ENCODE results near the gene ARFRP1.
"Not testable (repeated sequence)": the region's sequence is repeated elsewhere in the genome, so short reads cannot be mapped to it uniquely, and the experiment has no call there.

ARFRP1 gene

DNA sequence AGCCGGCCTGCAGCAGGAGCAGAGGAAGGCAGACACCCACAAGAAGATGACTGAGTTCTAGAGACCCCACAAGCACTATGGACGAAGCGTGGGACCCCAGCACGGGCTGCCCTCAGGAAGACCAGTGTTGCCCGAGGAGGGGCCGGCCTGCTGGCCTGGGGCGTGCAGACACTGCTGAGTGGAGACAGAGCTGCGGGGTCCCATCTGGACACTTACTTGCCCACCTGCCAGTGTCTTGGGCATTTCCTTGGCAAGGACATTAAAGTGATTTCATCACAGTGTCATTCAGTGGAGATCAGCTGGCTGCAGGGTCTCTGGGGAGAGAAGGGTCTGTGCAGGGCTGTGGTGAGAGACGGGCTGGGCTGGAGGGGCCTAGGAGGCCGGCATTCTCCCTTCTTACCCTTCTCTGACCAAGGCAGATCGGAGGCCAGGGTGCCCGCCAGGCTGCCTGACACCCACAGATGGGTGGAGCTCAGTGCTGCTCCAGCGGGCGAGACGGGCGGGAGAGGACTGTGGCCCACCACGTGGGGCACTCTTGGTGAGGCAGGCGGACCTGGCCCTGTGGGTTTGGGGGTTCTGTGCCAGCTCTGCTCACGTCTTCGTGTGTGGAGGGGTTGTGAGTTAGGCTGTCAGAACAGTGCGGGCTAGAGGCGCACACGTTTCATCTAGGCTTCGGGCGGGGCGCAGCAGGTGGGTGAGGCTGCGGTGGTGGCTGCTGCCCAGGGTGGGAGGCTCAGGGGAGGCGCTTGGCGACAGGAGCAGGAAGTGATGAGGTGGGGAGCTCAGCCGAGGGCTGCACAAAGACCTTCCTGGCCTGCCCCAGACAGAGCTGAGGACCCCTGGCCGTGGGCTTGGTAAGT, 28.3 kb upstream of the ARFRP1 start, which contains the start of gene LIME1:
TSS of gene LIME1 (plus strand) at position 806 of the 860 bp plus-strand sequence. CDS start 886 bp downstream, outside the sequence.
- FAIRE-seq (peak; percentile 74), DNase-seq (ENCODE audit: insufficient read length) (peak; percentile 68)

DNA sequence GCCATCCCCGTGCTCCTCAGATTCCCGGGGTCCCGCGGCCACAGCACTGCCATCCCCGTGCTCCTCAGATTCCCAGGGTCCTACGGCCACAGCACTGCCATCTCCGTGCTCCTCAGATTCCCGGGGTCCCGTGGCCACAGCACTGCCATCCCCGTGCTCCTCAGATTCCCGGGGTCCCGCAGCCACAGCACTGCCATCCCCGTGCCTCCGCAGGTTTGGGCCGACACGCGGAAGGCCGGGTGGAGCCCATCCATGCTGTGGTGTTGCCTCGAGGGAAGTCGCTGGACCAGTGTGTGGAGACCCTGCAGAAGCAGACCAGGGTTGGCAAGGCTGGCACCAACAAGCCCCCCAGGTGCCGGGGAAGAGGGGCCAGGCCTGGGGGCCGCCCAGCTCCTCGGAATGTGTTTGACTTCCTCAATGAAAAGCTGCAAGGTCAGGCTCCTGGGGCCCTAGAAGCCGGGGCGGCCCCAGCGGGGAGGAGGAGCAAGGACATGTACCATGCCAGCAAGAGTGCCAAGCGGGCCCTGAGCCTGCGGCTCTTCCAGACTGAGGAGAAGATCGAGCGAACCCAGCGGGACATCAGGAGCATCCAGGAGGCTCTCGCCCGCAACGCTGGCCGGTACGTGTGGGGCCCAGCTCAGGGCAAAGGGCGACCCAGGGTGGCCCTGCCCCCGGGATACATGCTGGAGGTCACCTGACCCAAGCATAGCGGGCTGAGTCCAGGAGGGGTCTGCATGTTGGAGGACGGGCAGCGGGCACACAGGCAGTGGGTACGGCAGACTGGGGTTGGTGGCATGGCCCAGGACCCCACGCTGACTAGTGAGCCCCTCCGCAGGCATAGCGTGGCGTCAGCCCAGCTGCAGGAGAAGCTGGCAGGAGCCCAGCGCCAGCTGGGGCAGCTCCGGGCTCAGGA, 27.4 kb upstream of the ARFRP1 start:
- FAIRE-seq (no peak), DNase-seq (ENCODE audit: insufficient read length) (no peak)
- no peak for TF ChIP-seq POLR2A (IDR thresholded peaks at IDR 0.05; ENCODE audit: low read depth, low read length)
- no peak for TF ChIP-seq POLR2AphosphoS5 (IDR thresholded peaks at IDR 0.05; ENCODE audit: low read depth, low read length)
- TF ChIP-seq TAF1 (IDR thresholded peaks at IDR 0.05; ENCODE audit: borderline replicate concordance, low read depth, low read length), result no peak

More for the DNA sequence above, 28.3 kb upstream of the ARFRP1 start, which contains the start of gene LIME1:
- TF ChIP-seq POLR2A (IDR thresholded peaks at IDR 0.05; ENCODE audit: low read depth, low read length), result peak; percentile 48; the same call in 1 of the 2 replicates
- no peak for TF ChIP-seq TAF1 (IDR thresholded peaks at IDR 0.05; ENCODE audit: borderline replicate concordance, low read depth, low read length)
- TF ChIP-seq POLR2AphosphoS5 (IDR thresholded peaks at IDR 0.05; ENCODE audit: low read depth, low read length), result peak; percentile 15; the same call in 1 of the 2 replicates

- no peak for DNase-seq (ENCODE audit: insufficient read length)
- no peak for TF ChIP-seq POLR2A (IDR thresholded peaks at IDR 0.05; ENCODE audit: low read depth, low read length)
- no peak for TF ChIP-seq POLR2AphosphoS5 (IDR thresholded peaks at IDR 0.05; ENCODE audit: low read depth, low read length)
- no peak for TF ChIP-seq TAF1 (IDR thresholded peaks at IDR 0.05; ENCODE audit: borderline replicate concordance, low read depth, low read length)
- FAIRE-seq, result no peak
Measured at GRCh38 chr20:63734111-63734945, 26.6 kb upstream of the ARFRP1 start.

DNA sequence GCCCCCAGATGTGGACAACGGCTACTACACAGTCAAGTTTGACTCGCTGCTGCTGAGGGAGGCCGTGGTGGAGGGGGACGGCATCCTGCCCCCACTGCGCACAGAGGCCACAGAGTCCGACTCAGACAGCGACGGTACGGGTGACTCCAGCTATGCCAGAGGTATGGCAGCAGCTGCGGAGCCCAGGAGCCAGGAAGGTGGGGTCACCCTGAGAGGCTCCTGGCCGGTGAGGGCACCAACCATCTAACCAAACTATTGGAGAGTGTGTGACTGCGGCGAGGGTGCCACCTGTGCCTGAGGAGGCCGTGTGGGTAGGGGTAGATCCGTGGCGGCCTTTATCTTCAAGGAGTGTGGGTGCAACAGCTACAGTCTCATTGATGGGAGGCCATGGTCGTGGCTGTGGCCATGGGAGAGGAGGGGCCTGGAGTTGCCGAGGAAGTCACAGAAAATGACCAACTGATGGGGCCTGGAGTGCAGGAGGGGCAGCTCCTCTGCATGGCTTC, 25.9 kb upstream of the ARFRP1 start:
- FAIRE-seq (no peak), DNase-seq (ENCODE audit: insufficient read length) (no peak)
- TF ChIP-seq TAF1 (IDR thresholded peaks at IDR 0.05; ENCODE audit: borderline replicate concordance, low read depth, low read length), result no peak
- no peak for TF ChIP-seq POLR2AphosphoS5 (IDR thresholded peaks at IDR 0.05; ENCODE audit: low read depth, low read length)
- TF ChIP-seq POLR2A (IDR thresholded peaks at IDR 0.05; ENCODE audit: low read depth, low read length), result no peak

DNA sequence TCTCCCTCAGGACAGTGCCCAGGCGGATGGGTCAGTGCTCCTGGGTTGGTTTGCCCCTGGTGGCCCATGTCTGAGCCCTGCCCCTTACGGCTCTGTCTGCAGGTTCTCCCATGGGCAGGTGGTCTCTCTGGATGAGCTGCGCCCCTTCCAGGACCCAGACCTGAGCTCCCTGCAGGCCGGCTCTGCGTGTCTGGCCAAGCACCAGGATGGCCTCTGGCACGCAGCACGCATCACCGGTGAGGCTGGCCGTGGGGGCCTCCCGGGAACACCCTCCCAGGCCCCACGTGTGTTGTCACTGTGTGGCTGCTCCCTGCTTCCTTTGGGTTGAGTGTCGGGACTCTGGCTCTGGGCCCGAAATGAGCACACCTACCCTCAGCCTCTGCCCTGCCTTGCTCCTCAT, 25.3 kb upstream of the ARFRP1 start:
- no peak for FAIRE-seq
- DNase-seq (ENCODE audit: insufficient read length), result no peak
- TF ChIP-seq POLR2AphosphoS5 (IDR thresholded peaks at IDR 0.05; ENCODE audit: low read depth, low read length) (no peak), POLR2A (IDR thresholded peaks at IDR 0.05; ENCODE audit: low read depth, low read length) (no peak), TAF1 (IDR thresholded peaks at IDR 0.05; ENCODE audit: borderline replicate concordance, low read depth, low read length) (no peak)

GRCh38 chr20:63732118-63733095, 24.6 kb upstream of the ARFRP1 start:
- TF ChIP-seq POLR2AphosphoS5 (IDR thresholded peaks at IDR 0.05; ENCODE audit: low read depth, low read length) (0 out of 2 replicates have a peak, but pooled peaks have one; percentile 58), TAF1 (IDR thresholded peaks at IDR 0.05; ENCODE audit: borderline replicate concordance, low read depth, low read length) (no peak), POLR2A (IDR thresholded peaks at IDR 0.05; ENCODE audit: low read depth, low read length) (peak; percentile 50)
- DNase-seq (ENCODE audit: insufficient read length) (no peak), FAIRE-seq (no peak)

DNA sequence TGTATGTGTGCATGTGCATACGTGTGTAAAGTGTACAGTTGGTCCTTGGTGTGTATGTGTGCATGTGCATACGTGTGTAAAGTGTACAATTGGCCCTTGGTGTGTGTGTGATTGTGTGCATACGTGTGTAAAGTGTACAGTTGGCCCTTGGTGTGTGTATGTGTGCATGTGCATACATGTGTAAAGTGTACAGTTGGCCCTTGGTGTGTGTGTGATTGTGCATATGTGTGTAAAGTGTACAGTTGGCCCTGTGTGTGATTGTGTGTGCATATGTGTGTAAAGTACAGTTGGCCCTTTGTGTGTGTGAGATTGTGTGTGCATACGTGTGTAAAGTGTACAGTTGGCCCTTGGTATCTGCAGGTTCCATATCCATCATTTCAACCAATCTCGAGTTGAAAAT, 23.6 kb upstream of the ARFRP1 start:
- TF ChIP-seq POLR2AphosphoS5 (IDR thresholded peaks at IDR 0.05; ENCODE audit: low read depth, low read length) (no peak), POLR2A (IDR thresholded peaks at IDR 0.05; ENCODE audit: low read depth, low read length) (no peak), TAF1 (IDR thresholded peaks at IDR 0.05; ENCODE audit: borderline replicate concordance, low read depth, low read length) (no peak)
- FAIRE-seq (peak; percentile 30), DNase-seq (ENCODE audit: insufficient read length) (no peak)

GRCh38 chr20:63730189-63730733, 22.5 kb upstream of the ARFRP1 start:
- TF ChIP-seq TAF1 (IDR thresholded peaks at IDR 0.05; ENCODE audit: borderline replicate concordance, low read depth, low read length), result 0 out of 2 replicates have a peak, but pooled peaks have one; percentile 5
- not testable (repeated sequence) for FAIRE-seq; DNase-seq (ENCODE audit: insufficient read length)

DNA sequence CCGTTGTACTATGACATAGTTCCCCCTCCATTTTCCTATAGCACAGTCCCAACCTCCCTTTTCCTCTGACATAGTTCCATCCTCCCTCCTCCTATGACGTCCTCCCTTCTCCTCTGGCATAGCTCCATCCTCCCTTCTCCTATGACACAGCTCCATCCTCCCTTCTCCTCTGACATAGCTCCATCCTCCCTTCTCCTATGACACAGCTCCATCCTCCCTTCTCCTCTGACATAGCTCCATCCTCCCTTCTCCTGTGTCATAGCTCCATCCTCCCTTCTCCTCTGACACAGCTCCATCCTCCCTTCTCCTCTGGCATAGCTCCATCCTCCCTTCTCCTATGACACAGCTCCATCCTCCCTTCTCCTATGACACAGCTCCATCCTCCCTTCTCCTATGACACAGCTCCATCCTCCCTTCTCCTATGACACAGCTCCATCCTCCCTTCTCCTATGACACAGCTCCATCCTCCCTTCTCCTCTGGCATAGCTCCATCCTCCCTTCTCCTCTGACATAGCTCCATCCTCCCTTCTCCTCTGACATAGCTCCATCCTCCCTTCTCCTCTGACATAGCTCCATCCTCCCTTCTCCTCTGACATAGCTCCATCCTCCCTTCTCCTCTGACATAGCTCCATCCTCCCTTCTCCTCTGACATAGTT, 15.3 kb upstream of the ARFRP1 start:
- not testable (repeated sequence) for DNase-seq (ENCODE audit: insufficient read length); FAIRE-seq

All from GM12892 (cell line).